Stimulated activated CD8-positive, alpha-beta memory T cell treated with anti-CD3 and anti-CD28 coated beads, Interleukin-2, amount 100 ng/mL, for 48 hours (primary cell): ENCODE measurements around the gene WDR74.
"Not testable (repeated sequence)": the region's sequence is repeated elsewhere in the genome, so short reads cannot be mapped to it uniquely, and the experiment has no call there.

Source experiments
- DNase-seq, 2 donors: peaks; one replicate each; pipeline ENCODE4 v3.0.0-alpha.2; 2020; ENCODE audit warnings: low read depth in 2 of 2

The WDR74 gene

GRCh38 chr11:62860835-62861563 lies 21.6 kb upstream of the WDR74 start:
- no peak for DNase-seq

GRCh38 chr11:62859281-62859703 lies 19.9 kb upstream of the WDR74 start:
- not testable (repeated sequence) for DNase-seq

GRCh38 chr11:62858201-62858600 lies 18.8 kb upstream of the WDR74 start:
- DNase-seq: no peak

DNA sequence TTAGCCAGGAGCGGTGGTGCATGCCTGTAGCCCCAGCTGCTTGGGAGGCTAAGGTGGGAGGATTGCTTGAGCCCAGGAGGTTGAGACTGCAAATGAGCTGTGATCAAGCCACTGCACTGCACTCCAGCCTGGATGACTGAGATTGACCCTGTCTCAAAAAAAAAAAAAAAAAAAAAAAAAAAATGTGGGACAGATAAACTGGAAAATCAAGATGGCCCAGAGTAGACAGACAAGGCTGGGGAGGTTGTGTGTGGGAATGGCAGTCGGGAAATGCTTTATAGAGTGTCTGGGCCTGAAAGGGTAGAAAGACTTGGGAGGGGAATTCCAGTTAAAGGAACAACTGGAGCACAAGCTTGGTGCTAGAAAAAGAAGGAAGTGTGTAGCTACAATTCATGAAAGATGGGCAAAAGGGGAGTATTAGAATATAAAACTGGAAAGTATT lies 18.2 kb upstream of the WDR74 start:
- no peak for DNase-seq

DNA sequence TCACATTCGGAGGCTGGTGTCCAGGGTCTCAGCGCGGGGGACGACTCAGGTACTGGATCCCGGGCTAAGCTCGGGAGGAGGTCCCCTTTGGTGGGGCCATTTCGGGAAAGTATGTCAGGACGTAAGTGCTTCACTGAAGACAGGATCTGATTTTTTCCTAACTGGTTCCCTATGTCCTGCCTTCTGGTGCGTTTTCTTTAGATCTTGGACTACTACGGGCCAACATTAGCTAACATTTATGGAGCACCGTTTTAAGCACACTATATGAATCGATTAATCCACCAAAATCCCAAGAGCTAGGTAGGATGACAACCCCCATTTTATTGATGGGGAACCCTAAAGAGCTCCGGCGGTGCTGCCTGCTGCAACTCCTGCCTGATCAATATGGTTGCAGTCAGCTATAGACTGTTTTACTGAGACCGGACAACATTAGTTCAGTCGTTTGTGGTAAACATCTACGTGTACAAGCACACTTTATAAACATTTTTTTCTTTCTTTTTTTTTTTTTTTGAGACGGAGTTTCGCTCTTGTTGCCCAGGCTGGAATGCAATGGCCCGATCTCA lies 17.0 kb upstream of the WDR74 start:
- DNase-seq: no peak

GRCh38 chr11:62855571-62856332 lies 16.4 kb upstream of the WDR74 start:
- peak; percentile 95 to 98 for DNase-seq

DNA sequence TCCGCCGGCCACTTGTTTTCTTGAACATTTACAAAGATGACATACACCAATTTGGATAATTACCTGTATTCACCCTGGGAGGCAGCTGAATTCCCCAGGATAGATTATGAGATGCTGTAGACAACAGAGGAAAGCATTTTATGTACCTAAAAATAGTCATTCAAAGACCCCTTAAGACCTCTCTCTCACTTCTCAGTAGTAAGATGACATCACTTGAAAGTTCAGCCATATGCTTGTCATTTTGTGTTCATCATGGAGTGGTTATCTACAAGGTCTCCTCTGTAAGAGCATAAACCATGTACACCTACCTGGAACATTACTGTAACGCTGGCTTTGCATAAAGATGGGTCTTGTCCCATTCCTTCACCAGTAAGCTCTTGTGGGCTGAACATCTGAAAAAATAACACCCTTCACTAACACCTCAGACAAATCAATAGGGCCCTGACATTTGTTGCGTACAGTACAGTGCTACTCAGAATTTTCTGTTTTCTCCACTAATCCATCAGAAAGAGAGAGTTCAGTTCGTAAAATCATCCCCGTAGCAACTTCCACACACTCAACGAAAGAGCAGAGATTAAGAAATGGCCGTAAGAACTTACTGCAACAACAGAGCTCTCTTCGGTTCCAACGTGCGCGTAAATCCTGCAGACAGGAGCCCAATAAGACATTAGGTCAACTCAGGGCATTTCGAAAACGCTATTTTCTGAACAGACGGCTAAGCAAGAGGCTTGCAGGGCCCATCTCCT lies 15.6 kb upstream of the WDR74 start:
- no peak for DNase-seq

GRCh38 chr11:62854013-62854824 lies 14.8 kb upstream of the WDR74 start:
- no peak for DNase-seq

DNA sequence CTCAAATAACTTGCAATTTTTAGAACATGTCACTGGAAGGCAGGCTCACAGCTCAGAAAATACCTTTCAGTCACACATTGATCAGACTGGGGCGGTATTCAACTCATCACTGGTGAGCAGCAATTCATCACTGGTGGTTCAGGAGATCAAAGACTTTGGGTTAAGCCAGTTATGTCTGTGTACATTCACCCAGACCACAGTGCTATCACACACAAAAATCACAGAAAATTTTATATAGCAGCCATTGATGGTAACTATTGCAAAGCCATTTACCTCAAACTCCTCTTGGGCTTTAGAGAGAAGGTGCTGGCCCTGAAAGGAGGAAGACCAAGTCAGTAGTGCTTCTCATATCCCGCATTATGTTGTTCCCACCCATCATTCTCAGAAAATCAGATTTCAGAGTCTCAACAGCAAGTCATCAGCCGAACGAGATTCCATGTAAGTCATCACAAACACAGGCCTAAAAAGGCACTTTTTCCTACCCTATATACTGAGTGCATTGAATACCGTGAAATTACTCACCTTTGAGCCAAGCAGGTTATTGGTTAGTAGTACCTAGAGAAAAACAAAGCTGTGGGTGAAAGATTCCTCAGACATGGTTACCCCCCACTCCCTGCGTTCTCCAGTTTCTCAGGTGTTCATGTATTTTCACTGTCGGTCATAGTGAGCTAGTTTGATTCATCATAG lies 14.0 kb upstream of the WDR74 start:
- no peak for DNase-seq

- no peak for DNase-seq
Measured at GRCh38 chr11:62852523-62853188, 13.3 kb upstream of the WDR74 start.

DNA sequence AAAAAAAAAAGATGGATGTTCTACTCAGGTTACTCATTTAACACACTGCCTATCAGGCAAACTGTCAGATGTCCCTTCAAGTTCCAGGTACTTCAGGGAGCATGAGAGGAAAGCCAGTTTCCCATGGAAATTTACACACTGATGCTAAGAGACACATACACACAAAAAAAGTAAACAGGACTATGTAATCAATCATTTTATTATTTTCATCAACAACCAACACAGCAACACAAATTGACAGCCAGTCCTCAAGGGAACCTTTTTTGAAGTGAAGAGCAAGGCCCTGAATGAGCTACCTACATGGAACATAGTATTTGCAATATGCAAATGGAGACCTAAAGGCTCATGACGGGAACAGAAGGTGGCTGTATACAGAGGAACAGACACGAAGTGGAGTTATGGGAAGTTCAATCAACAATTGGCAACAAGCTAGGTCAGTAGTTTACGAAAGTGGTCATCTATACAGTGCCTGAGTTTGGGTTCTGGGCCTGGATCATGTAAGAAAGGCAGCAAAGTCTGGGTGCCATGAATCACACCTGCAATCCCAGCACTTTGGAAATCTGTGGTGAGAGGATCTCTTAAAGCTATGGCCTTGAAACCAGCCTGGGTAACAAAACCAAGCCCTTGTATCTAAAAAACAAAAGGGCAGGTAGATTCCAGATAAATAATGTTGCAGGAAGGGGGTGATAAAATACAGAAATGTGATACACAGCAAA lies 12.6 kb upstream of the WDR74 start:
- DNase-seq: no peak

DNA sequence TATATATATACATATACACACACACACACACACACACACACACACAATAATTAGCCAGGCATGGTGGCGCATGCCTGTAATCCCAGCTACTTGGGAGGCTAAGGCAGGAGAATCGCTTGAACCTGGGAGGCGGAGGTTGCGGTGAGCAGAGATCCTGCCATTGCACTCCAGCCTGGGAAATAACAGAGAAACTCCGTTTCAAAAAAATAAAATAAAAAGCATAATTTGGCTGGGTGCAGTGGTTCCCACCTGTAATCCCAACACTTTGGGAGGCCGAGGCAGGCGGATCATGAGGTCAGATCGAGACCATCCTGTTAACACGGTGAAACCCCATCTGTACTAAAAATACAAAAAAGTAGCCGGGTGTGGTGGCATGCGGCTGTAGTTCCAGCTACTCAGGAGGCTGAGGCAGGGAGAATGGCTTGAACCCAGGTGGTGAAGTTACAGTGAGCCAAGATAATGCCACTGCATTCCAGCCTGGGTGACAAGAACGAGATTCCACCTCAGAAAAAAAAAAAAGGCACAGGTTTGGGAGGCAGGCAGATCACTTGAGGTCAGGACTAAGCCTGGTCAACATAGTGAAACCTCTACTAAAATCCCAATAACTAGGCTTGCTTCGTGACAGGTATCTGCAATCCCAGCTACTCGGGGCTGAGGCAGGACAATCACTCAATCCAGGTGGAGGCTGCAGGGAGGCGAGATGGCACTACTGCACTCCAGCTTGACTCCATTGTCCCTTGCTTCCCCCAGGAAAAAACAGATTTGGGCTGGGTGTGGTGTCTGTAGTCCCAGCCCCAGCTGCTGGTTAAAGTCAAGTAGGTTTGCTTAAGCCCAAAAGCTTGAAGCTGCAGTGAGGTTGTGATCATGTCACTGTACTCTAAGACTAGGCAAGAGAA lies 11.8 kb upstream of the WDR74 start:
- DNase-seq: peak in 1 of 2 donors; percentile 36

DNA sequence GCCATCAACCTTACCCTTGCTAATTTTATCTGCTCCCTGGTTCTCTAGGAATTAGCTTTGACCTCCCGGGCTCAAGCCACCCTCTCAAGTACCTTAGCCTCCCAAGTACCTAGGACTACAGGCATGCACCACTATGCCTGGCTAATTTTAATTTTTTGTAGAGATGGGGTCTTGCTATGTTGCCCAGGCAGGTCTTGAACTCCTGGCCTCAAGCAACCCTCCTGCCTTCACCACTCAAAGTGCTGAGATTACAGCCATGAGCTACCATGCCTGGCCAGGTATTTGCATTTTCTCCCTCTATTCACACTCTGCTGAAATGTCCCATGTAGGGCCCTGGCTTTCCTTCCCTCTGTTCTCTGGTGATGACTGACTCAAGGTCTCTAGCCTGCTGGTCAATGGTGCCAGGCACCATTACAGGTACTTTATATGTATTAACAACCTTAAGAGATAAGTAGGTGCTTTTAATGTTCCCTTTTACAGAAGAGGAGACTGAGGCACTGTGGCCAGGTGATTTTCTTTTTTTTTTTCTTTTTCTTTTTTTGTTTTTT lies 8.5 kb upstream of the WDR74 start:
- no peak for DNase-seq

- no peak for DNase-seq
Measured at GRCh38 chr11:62846177-62846576, 6.8 kb upstream of the WDR74 start.

DNA sequence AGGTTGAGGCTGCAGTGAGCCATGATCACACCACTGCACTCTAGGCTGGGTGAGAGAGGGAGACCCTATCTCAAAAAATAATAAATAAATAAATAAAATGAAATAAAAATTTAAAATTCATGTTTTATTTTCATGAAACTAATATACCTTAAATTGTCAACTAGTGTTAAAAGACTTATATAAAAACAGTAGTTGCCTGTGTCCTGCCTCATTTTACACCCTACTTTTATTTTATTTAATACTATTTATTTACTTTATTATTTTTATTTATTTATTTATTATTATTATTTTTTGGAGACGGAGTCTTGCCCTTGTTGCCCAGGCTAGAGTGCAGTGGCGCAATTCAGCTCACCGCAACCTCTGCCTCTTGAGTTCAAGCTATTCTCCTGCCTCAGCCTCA lies 4.8 kb upstream of the WDR74 start:
- DNase-seq: no peak

- DNase-seq: no peak
Measured at GRCh38 chr11:62843466-62843865, 4.1 kb upstream of the WDR74 start.

DNA sequence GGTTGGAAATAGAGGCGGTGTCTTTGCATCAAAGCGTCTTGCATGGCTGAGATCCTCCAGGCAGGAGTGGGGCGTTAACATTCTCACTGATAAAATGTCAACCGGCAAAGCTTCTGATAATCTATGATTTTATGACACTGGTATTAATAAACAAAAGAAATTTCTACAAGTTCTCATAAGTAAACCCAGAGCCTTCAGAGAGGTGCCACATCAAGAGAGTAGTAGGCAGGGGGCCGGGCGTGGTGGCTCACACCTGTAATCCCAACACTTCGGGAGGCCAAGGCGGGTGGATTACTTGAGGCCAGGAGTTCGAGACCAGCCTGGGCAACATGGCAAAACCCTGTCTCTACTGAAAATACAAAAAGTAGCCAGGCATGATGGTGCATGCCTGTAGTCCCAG lies 3.5 kb upstream of the WDR74 start:
- DNase-seq: not testable (repeated sequence)

GRCh38 chr11:62842171-62842741 lies 2.9 kb upstream of the WDR74 start:
- DNase-seq: peak in 1 of 2 donors; percentile 37
